ENCODE results near the gene FBXO40.

Gene FBXO40

DNA sequence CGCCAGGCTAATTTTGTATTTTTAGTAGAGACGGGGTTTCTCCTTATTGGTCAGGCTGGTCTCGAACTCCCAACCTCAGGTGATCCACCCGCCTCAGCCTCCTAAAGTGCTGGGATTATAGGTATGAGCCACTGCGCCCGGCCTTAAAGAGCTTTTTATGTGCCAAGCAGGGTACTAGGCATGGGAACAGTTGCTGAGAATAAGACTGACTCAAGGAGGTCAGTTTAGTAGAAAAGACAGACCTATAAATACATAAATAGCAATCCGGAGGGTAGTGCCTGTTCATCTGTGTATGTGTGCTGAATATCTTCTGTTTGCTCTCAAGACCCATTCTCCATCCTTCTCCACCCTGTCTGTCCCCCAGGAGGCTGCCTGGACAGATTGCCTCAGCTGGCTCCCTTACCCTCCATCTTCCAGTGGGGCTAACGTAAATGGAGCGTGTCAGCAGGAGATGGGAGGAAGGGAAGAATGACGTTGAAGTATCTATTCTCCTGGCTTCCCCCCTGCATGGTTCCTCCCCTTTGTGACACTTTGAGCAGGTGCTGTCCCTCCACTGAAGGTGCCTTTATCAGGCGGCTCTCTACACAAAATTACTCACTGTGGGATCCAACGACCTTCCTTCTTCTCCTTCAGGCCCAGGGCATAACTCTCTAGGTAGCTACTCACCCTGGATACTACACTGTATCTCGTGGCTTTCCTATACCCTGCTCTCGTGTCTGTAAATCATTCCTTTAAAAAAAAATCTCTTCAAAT lies 31.1 kb downstream of the FBXO40 start:
- DNase-seq = no peak

DNA sequence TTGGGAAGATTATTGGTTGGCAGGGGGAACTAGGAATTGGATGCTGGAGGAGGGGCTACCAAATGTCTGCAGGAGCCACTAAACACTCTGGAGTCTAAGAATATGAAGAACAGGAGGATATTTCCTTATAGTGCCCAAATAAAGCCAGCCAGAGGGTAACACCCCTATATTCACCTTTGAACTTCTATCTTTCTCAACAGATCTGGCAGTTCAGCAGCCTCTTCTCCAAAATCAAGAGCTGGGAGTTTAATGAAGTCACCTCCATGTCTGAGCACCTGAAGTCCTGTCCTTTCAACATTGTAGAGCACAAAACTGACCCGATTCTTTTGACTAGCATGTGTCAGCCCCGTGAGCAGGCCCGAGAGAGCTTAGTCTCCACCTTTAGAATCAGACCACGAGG lies 33.3 kb downstream of the FBXO40 start:
- DNase-seq = no peak

DNA sequence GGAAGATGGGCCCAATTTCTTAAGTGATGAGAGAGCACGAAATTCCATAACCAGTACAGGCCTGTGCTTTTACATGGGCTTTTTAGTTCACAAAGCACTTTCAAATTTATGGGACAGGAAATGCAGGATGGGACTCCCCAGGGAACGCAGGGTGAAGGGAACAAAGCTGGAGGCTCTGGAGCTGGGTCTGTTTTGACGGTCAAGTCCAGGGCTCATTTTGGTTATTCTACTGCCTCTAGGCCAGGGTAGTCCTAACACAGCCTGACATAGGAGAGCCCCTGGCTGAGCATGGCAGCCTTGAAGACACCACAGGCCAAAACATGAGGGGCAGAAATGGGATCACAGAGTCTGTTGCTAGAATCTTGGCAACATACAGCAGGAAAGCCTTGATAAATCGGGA lies 34.0 kb downstream of the FBXO40 start:
- no peak for DNase-seq

DNA sequence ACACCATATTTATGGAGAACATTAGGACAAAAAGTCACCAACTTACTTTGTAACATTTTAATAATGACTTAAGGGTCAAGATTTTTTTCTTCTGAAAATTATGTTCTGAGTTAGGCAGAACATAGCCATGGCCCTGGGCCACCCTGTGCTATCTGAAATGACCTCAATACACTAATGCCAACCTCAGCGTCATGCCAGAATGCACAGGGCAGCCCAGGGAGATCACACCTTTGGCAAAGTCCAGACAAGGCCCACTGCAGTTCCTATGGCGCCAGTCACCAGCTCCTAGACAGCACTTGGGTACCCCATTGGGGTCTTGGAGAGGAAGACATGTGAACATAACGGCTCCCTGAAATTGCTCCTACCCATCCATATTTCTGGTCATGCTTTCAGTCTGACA lies 34.4 kb downstream of the FBXO40 start:
- no peak for DNase-seq

DNA sequence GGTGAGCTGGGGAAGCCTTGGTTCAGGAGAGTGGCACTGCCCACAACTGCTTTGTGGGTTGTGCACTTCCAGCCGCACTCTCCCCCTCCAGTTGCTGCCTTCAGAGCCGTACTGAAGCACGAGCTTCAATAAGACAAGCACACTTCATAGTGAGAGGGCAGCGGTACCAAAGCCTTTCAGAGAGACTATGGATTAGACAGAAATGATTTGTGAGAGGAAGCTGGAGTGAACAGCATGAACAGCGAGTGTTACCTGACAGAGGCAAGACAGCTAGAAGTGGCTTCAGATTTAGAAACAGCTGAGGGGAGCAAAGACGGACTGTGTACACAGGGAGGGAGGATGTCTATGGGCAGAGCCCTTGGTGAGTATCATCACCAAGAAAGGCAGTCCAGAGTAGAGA lies 36.4 kb downstream of the FBXO40 start:
- DNase-seq = no peak

DNA sequence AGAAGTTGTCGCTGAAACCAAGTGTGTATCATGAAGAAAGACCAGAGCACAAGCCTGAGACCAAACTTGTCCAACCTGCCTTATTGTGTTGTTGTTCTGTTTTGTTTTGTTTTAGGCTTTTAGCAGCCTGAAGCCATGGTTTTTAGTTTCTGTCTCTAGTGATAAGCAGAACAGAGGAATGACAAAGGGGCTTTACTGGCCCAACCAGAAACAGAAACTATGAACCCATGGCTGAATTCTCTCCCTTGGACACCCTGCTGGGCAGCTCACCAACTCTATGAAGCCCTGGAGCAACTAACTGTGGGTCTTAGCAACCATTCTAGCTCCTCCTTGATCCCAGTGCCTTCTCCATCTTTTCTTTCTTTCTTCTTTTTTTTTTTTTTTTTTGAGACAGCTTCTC lies 37.2 kb downstream of the FBXO40 start:
- no peak for DNase-seq

DNA sequence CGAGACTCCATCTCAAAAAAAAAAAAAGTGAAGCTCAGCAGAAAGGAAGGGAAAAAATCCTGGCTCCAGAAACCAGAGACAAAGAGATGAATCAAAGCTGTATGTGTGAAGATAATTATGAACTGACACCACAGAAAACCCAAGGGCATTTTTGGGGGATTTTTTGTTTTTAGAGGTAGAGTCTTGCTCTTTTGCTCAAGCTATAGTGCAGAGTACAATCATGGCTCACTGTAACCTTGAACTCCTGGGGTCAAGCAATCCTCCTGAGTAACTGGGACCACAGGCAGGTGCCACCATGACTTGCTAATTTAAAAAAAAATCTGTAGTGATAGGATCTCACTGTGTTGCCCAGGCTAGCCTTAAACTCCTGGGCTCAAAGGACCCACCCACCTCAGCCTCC lies 44.7 kb downstream of the FBXO40 start:
- DNase-seq = no peak

DNA sequence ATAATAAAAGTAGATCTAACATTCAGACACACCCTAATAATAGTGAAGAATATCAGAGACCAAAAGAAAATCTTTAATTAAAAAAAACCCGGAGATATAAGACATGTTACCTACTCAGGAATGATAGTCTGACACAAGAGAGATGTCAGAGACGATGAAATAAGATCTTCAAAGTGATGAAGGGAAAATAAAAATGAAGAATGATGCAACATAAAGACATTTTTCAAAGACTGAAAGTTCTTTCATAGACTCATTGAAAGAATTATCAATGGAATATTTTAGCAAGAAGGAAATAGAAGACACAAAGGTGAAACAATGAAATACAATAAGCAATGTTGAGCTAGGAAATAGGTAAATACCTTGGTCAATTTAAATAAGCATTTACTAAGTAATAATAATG lies 47.9 kb downstream of the FBXO40 start:
- no peak for DNase-seq

DNA sequence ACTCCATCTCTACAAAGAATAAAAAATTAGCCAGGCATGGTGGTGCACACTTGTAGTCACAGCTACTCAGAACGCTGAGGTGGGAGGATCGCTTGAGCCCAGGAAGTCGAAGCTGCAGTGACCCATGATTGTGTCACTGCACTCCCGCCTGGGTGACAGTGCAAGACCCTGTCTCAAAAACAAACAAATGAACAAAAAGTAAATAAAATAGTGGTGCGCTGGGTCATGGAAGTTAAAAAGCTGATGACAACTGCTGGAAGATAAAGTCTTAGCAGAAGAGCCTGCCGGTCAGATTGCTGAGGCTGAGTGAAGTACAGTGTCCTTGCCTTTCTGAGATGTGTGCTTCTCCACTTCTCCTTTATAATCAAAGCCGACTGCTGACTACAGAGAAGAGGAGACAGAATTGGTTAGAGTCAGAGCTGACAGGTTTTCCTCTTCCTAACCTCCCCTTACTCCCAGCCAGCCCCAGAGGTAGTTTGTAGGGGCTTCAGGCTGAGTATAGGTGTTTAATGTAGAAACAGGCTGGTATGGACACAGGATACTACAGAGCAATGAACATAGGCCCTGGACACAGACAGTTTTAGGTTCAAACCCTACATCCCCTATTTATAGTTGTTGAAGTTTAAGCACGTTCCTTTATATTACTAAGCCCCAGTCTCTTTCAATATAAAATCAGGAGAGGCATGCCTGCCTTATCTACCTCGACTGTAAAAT lies 49.6 kb downstream of the FBXO40 start:
- no peak for DNase-seq

DNA sequence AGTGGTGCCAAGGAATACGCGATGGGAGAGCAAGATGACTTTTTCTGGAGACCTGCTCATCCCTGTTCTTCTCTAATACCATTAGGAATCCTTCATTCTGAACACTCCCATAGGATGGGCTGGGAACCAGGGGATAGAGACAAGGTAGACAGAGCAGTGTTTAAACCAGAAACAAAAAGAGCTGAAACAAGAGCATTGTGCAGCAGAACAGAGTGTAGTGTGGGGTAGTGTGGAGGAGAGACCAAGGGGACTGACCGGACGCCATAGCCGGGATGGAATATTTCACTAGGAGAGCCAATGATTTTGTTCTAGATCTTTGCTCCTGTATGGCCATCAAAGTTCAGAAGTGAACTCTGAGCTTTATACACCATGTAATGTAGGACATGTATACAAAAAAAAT lies 51.9 kb downstream of the FBXO40 start:
- no peak for DNase-seq

DNA sequence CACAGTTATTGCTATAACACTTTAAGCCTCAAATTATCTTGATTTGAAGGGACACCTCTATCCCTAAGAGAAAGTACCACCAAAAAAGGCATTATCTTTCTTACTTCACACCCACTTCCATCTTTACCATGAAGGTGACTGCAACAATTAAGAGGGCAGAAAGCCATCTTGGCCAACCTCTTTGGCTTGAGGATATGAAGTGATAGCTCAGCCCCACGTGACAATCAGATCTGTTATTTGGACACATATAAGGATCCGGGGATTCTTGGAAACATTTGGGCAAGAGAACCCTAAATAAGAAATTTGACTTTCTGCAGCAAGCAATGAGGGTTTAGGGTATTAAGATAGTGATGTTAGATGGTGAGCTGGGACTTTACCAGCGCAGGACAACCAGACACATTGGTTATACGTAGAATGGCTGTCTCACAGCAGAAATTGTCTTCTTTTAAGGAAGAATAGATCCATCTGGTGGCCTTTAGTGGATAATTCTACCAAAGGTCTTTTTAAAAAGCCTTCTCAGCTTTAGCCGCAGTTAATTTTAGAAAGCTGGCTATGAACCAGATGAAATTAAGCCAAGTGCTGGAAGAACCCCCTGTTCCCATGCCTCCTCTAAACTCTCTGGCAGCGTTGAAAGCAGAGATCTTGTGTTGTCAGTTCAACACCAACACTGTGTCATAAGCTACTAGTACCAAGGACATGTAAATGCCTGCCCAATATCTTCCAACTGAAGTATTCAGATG lies 55.2 kb downstream of the FBXO40 start:
- no peak for DNase-seq

DNA sequence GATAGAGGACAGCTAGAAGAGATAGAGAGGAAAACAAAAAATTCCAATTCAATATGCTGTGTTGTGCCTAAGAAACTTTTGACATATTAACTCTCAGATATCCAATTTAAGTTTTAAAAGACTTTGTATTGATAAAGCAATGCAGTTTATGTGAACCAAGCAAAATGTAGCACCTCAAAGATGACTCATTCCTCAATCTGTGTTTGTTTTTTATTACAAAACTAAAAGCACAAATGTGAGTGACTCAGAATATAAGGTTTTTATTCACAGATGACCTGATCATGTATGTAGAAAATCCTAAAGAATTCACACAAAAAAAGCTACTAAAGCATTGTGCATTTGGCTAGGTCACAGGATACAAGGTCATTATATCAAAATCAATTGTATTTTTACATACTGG lies 56.5 kb downstream of the FBXO40 start:
- no peak for DNase-seq

DNA sequence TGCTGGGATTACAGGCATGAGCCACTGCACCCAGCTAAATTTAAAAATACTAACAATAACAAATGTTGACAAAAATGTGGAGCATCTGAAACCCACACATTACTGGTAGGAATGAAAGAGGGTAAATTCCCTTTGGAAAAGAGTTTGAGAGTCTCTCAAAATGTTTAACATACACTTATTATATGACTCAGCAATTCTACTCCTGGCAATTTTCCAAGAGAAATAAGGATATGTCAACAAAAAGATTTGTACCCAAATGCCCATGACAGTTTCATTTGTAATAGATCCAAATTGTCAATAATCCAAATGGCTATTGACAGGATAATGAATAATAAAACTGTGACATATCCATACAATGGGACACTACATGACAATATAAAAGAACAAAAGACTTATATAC lies 58.5 kb downstream of the FBXO40 start:
- no peak for DNase-seq

DNA sequence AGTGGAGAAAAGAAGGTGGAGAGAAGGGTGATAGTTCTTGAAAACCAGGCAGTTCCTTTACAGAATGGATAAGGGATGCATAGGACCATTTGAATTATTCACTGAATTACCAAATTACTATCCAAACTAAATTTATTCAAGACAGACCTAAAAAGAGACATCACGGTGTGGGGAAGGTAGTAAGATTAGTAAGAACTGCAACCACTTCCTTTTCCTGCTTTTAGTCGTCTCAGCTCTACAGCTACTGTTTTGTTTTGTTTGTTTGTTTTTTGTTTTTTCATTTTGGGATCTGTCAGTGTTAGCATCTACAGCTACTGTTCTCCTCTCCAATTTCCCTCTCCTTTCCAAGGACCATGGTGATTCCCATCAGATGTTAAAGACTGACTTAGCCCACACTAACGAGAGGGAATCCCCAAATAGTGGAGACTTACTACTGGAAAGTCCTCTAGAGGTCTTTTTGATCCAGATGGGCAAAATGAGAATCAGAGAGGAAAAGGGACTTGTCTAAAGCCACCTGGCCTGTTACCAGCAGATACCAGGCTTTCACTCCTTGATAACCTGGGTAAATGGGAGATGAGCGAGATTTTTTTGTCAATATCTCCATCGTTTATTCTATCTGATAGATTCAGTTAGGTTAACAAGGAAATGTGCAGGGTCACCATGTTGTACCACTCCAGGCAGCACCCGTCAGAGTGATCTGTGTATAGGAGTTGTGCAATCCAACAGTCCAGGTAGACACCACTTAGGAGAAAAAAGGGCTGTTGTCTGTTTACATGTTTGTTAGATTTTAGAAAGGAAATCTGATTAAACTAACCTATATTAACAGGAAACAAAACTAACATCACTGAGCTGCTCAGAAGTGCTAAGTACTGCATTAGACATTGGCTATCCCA lies 61.6 kb downstream of the FBXO40 start:
- no peak for DNase-seq

DNA sequence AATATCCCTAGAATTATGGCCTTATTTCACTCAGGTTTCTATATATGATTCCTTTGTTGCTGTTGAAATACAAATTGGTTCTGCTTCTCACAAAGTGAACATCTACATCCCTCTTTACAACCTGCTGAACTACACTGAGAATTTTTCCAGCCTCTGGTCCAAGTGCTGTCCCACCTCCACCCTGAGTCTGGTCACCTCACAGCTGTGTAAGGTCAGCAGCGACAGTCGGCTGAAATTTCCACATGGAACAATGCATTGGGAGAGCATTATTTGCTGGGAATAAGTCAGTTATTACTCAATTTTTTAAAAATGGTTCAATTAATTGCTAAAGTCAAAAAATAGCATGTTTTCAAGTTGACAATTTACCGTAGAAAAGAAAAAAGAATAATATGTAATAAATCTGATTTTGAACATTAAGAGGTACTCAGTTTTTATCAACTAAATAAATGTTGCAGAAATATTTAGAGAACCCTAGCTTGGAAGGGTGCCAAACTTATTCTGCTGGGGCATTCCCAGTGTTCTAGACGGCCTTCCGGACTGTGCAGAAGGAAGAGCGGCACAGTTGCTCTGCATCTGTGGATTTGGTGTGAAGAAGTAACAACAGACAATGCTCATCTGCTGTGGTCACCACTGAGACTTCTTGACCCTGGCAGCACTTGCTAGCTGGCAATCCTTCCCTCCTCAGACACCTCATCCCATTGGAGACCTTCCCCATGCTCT lies 65.7 kb downstream of the FBXO40 start:
- no peak for DNase-seq

DNA sequence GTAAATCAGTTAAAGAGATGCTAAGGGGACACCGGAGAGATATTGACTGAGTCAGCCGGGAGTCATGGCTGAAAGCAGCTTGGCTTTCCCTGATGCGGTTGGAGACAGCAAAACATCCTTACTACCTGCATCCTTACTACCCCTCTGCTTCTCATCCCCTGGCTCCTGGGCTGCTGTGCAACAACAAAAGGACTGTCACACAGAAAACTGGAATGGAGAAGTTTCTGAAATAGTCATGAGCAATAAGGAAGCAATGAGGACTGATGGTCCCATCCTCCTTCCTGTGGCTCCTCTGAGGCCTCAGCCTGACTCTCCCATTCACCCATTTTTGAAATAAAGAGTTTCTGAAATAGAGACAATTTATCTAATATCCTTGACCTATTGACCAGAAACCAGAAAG lies 66.4 kb downstream of the FBXO40 start:
- DNase-seq = no peak

DNA sequence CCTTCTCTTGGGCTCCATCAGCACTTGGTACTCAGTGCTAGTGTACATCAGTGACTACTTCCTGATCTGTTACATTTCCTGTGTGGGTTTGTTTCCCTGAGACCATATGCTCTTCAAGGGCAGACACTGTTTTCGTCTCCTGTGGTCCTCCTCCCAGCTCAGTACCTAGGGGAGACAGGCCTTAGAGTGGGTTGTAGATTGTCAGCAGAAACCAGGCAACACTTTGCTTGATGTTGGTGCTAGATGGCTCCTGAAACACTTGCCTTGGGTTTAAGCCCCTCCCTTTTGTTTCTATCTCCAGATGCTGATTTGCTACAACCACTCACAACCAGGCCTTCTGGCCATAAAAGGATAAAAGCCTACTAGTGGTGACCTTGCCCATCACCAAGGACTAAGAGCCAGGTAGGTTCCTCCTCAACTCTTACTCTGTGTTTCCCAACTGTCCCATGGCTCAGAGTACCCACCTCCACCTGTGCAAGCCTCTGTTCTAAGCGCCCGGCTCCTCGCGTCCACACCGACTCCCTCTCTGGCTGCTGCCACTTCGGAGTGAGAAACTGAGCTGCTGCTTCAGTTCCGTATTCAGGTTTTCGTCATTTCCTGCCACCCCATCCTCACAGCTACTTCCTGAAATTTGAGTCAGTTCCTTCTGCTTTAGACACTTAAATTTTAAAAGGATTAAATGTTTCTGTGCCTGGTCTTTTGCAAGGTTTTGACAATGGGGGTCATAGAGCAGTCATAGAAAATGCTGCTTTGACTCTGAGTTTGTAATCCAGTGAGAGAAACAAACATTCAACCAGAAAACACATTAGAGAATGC lies 67.4 kb downstream of the FBXO40 start, which contains the start of gene HCLS1:
Gene HCLS1, minus strand, starts transcription at position 548 of the 816 bp plus-strand sequence. CDS start 2,556 bp downstream, outside the sequence.
- DNase-seq = peak; percentile 17

DNA sequence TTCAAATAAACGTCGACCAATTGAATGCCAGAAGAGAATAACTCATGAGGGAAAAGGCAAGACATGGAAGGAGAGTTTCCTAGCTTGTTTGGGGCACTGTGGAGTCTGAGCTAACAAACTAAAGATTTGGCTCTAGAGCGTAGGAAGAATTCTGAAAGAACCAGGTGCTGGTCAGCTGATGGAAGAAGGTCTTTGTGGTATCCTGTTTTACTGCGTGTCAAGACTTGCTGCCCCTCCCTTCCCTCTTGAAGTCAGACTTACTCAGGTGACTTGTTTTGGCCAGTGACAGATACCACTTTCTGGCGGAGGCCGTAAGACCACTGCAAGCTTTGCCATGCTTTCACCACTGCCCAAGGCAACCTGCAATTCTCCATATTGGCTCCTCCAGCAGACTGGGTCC lies 68.2 kb downstream of the FBXO40 start:
- DNase-seq = no peak

DNA sequence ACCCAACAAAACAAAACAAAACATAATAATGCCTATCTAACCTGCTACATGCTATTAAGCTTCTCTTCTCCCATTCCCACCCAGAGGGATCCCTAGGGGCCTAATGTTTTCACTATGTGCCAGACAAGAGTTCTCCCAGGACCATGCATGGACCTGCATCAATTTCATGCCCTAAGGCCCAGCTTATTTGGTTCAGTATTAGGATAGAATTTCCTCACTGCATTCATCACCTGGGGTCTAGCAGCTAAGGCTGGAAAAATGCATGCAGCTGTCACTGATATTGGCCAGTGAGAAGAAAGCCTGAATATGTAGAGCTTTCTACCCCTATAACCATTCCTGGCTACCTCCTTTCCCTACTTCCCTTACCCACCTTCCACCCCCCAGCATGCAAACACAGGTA lies 69.6 kb downstream of the FBXO40 start:
- DNase-seq = no peak

DNA sequence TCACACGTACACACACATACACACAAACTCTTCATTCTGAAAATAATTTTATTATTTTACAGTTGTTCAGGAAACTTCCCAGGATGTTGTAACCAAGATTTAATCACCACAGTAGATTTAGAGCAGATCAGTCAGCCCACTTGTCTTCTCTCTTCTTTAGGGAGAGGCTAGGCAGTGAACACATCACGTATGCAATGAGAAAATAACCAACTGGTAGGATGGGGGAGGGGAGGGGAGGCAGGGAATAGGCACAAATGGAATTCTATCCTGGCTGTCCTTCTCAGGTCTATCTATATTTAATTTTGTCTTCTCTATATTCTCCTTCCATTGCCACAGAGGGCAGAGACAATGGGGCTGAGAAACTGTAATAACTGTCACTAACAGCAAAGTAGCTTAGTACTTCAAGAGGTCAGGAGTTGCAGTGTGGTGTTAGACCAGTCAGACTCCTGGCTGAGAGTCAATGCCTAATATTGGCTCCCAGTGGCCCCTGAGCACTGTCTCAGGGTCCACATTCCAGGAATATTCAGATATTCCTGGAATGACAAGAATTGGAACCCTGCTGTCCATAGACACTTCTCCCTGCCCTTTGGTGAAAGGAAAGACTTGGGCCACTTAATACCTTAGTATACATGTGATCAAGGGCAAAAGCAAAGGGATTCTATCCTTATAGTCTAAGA lies 70.1 kb downstream of the FBXO40 start:
- no peak for DNase-seq

DNA sequence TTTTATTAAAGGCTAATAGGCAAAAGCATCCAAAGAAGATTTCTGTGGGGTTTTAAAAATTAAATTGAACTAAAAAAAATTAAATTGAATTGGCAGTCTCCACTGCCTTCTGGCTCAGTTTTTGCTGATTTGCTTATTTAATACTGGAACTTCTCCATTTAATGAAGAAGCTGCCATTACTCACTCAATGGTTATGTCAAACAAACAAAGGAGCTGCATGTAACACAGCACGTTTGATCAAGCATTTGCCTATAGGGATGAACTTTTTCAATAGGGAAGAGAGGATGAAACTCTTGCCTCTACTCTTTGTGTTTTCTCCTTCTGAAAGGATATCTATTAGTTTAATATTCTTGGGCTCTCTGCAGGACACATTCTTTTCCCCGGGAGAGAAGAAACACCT lies 72.3 kb downstream of the FBXO40 start:
- DNase-seq = no peak

Measured in activated gamma-delta T cell (primary cell).